ENCODE measurements around the gene ACTR1A.
"Not testable (repeated sequence)": the region's sequence is repeated elsewhere in the genome, so short reads cannot be mapped to it uniquely, and the experiment has no call there.

Gene ACTR1A

GRCh38 chr10:102537948-102538347, 35.4 kb upstream of the ACTR1A start:
- Histone ChIP-seq H3K36me3 (ENCODE audit: control insufficient read depth in 1 of 2, insufficient read depth in 2 of 2, low read length in 2 of 2) (no peaks in the 10 kb centered on the region), H3K4me3 (ENCODE audit: low read depth in 1 of 2, low read length in 2 of 2) (no peak overlapping the region), H3K9me3 (ENCODE audit: control insufficient read depth in 1 of 2, low read length in 2 of 2) (no peaks in the 10 kb centered on the region), H3K4me1 (ENCODE audit: control insufficient read depth in 1 of 2, insufficient read depth in 2 of 2, low read length in 2 of 2) (peaks cover 0 to 4% of the 10 kb centered on the region in 2 donors), H3K27ac (ENCODE audit: low read depth, low read length) (no peak overlapping the region), H3K9ac (ENCODE audit: low read depth in 1 of 2, low read length in 2 of 2) (no peak overlapping the region), H3K27me3 (ENCODE audit: control insufficient read depth in 1 of 2, insufficient read depth in 2 of 2, low read length in 2 of 2) (no peaks in the 10 kb centered on the region)

- Histone ChIP-seq H3K4me3 (ENCODE audit: low read depth in 1 of 2, low read length in 2 of 2) (no peak overlapping the region), H3K4me1 (ENCODE audit: control insufficient read depth in 1 of 2, insufficient read depth in 2 of 2, low read length in 2 of 2) (peaks cover 0 to 4% of the 10 kb centered on the region in 2 donors), H3K9ac (ENCODE audit: low read depth in 1 of 2, low read length in 2 of 2) (no peak overlapping the region), H3K36me3 (ENCODE audit: control insufficient read depth in 1 of 2, insufficient read depth in 2 of 2, low read length in 2 of 2) (no peaks in the 10 kb centered on the region), H3K27ac (ENCODE audit: low read depth, low read length) (no peak overlapping the region), H3K27me3 (ENCODE audit: control insufficient read depth in 1 of 2, insufficient read depth in 2 of 2, low read length in 2 of 2) (no peaks in the 10 kb centered on the region), H3K9me3 (ENCODE audit: control insufficient read depth in 1 of 2, low read length in 2 of 2) (no peaks in the 10 kb centered on the region)
Observed at GRCh38 chr10:102537367-102537766, 34.9 kb upstream of the ACTR1A start.

GRCh38 chr10:102535481-102536147, 33.1 kb upstream of the ACTR1A start:
- no peaks in the 10 kb centered on the region for H3K36me3 ChIP-seq (ENCODE audit: control insufficient read depth in 1 of 2, insufficient read depth in 2 of 2, low read length in 2 of 2)
- H3K9me3 ChIP-seq (ENCODE audit: control insufficient read depth in 1 of 2, low read length in 2 of 2), result no peaks in the 10 kb centered on the region
- H3K27ac ChIP-seq (ENCODE audit: low read depth, low read length), result no peak overlapping the region
- no peak overlapping the region for H3K9ac ChIP-seq (ENCODE audit: low read depth in 1 of 2, low read length in 2 of 2)
- no peak overlapping the region for H3K4me3 ChIP-seq (ENCODE audit: low read depth in 1 of 2, low read length in 2 of 2)
- H3K27me3 ChIP-seq (ENCODE audit: control insufficient read depth in 1 of 2, insufficient read depth in 2 of 2, low read length in 2 of 2), result no peaks in the 10 kb centered on the region
- peaks cover 0 to 4% of the 10 kb centered on the region in 2 donors for H3K4me1 ChIP-seq (ENCODE audit: control insufficient read depth in 1 of 2, insufficient read depth in 2 of 2, low read length in 2 of 2)

- not testable (repeated sequence) for H3K27ac ChIP-seq (ENCODE audit: low read depth, low read length); H3K9me3 ChIP-seq (ENCODE audit: control insufficient read depth in 1 of 2, low read length in 2 of 2); H3K27me3 ChIP-seq (ENCODE audit: control insufficient read depth in 1 of 2, insufficient read depth in 2 of 2, low read length in 2 of 2); H3K36me3 ChIP-seq (ENCODE audit: control insufficient read depth in 1 of 2, insufficient read depth in 2 of 2, low read length in 2 of 2); H3K4me1 ChIP-seq (ENCODE audit: control insufficient read depth in 1 of 2, insufficient read depth in 2 of 2, low read length in 2 of 2); H3K4me3 ChIP-seq (ENCODE audit: low read depth in 1 of 2, low read length in 2 of 2); H3K9ac ChIP-seq (ENCODE audit: low read depth in 1 of 2, low read length in 2 of 2)
Observed at GRCh38 chr10:102534966-102535365, 32.5 kb upstream of the ACTR1A start.

- Histone ChIP-seq H3K9ac (ENCODE audit: low read depth in 1 of 2, low read length in 2 of 2) (no peak overlapping the region), H3K9me3 (ENCODE audit: control insufficient read depth in 1 of 2, low read length in 2 of 2) (no peaks in the 10 kb centered on the region), H3K27me3 (ENCODE audit: control insufficient read depth in 1 of 2, insufficient read depth in 2 of 2, low read length in 2 of 2) (no peaks in the 10 kb centered on the region), H3K27ac (ENCODE audit: low read depth, low read length) (no peak overlapping the region), H3K4me3 (ENCODE audit: low read depth in 1 of 2, low read length in 2 of 2) (no peak overlapping the region), H3K36me3 (ENCODE audit: control insufficient read depth in 1 of 2, insufficient read depth in 2 of 2, low read length in 2 of 2) (no peaks in the 10 kb centered on the region), H3K4me1 (ENCODE audit: control insufficient read depth in 1 of 2, insufficient read depth in 2 of 2, low read length in 2 of 2) (peaks cover 0 to 4% of the 10 kb centered on the region in 2 donors)
Observed at GRCh38 chr10:102534333-102534732, 31.8 kb upstream of the ACTR1A start.

- Histone ChIP-seq H3K4me1 (ENCODE audit: control insufficient read depth in 1 of 2, insufficient read depth in 2 of 2, low read length in 2 of 2) (no peaks in the 10 kb centered on the region), H3K4me3 (ENCODE audit: low read depth in 1 of 2, low read length in 2 of 2) (no peak overlapping the region), H3K27ac (ENCODE audit: low read depth, low read length) (no peak overlapping the region), H3K36me3 (ENCODE audit: control insufficient read depth in 1 of 2, insufficient read depth in 2 of 2, low read length in 2 of 2) (peaks cover 9 to 16% of the 10 kb centered on the region in 2 donors), H3K27me3 (ENCODE audit: control insufficient read depth in 1 of 2, insufficient read depth in 2 of 2, low read length in 2 of 2) (no peaks in the 10 kb centered on the region), H3K9ac (ENCODE audit: low read depth in 1 of 2, low read length in 2 of 2) (no peak overlapping the region), H3K9me3 (ENCODE audit: control insufficient read depth in 1 of 2, low read length in 2 of 2) (no peaks in the 10 kb centered on the region)
Observed at GRCh38 chr10:102527546-102527945, 25.0 kb upstream of the ACTR1A start.

- Histone ChIP-seq H3K36me3 (ENCODE audit: control insufficient read depth in 1 of 2, insufficient read depth in 2 of 2, low read length in 2 of 2) (peaks cover 9 to 23% of the 10 kb centered on the region in 2 donors), H3K9me3 (ENCODE audit: control insufficient read depth in 1 of 2, low read length in 2 of 2) (no peaks in the 10 kb centered on the region), H3K9ac (ENCODE audit: low read depth in 1 of 2, low read length in 2 of 2) (no peak overlapping the region), H3K4me3 (ENCODE audit: low read depth in 1 of 2, low read length in 2 of 2) (no peak overlapping the region), H3K4me1 (ENCODE audit: control insufficient read depth in 1 of 2, insufficient read depth in 2 of 2, low read length in 2 of 2) (no peaks in the 10 kb centered on the region), H3K27me3 (ENCODE audit: control insufficient read depth in 1 of 2, insufficient read depth in 2 of 2, low read length in 2 of 2) (no peaks in the 10 kb centered on the region), H3K27ac (ENCODE audit: low read depth, low read length) (no peak overlapping the region)
Observed at GRCh38 chr10:102524746-102525145, 22.2 kb upstream of the ACTR1A start.

- H3K36me3 ChIP-seq (ENCODE audit: control insufficient read depth in 1 of 2, insufficient read depth in 2 of 2, low read length in 2 of 2), result peaks cover 9 to 23% of the 10 kb centered on the region in 2 donors
- no peaks in the 10 kb centered on the region for H3K27me3 ChIP-seq (ENCODE audit: control insufficient read depth in 1 of 2, insufficient read depth in 2 of 2, low read length in 2 of 2)
- no peak overlapping the region for H3K27ac ChIP-seq (ENCODE audit: low read depth, low read length)
- no peaks in the 10 kb centered on the region for H3K9me3 ChIP-seq (ENCODE audit: control insufficient read depth in 1 of 2, low read length in 2 of 2)
- no peaks in the 10 kb centered on the region for H3K4me1 ChIP-seq (ENCODE audit: control insufficient read depth in 1 of 2, insufficient read depth in 2 of 2, low read length in 2 of 2)
- no peak overlapping the region for H3K9ac ChIP-seq (ENCODE audit: low read depth in 1 of 2, low read length in 2 of 2)
- H3K4me3 ChIP-seq (ENCODE audit: low read depth in 1 of 2, low read length in 2 of 2), result no peak overlapping the region
Observed at GRCh38 chr10:102523250-102524029, 20.9 kb upstream of the ACTR1A start.

GRCh38 chr10:102522874-102523249, 20.4 kb upstream of the ACTR1A start:
- Histone ChIP-seq H3K9me3 (ENCODE audit: control insufficient read depth in 1 of 2, low read length in 2 of 2) (no peaks in the 10 kb centered on the region), H3K27me3 (ENCODE audit: control insufficient read depth in 1 of 2, insufficient read depth in 2 of 2, low read length in 2 of 2) (no peaks in the 10 kb centered on the region), H3K4me1 (ENCODE audit: control insufficient read depth in 1 of 2, insufficient read depth in 2 of 2, low read length in 2 of 2) (no peaks in the 10 kb centered on the region), H3K27ac (ENCODE audit: low read depth, low read length) (no peak overlapping the region), H3K4me3 (ENCODE audit: low read depth in 1 of 2, low read length in 2 of 2) (no peak overlapping the region), H3K9ac (ENCODE audit: low read depth in 1 of 2, low read length in 2 of 2) (no peak overlapping the region), H3K36me3 (ENCODE audit: control insufficient read depth in 1 of 2, insufficient read depth in 2 of 2, low read length in 2 of 2) (peaks cover 9 to 23% of the 10 kb centered on the region in 2 donors)

GRCh38 chr10:102519246-102519825, 16.8 kb upstream of the ACTR1A start:
- no peak overlapping the region for H3K4me3 ChIP-seq (ENCODE audit: low read depth in 1 of 2, low read length in 2 of 2)
- H3K27me3 ChIP-seq (ENCODE audit: control insufficient read depth in 1 of 2, insufficient read depth in 2 of 2, low read length in 2 of 2), result no peaks in the 10 kb centered on the region
- H3K36me3 ChIP-seq (ENCODE audit: control insufficient read depth in 1 of 2, insufficient read depth in 2 of 2, low read length in 2 of 2), result peaks cover 16 to 34% of the 10 kb centered on the region in 2 donors
- no peak overlapping the region for H3K9ac ChIP-seq (ENCODE audit: low read depth in 1 of 2, low read length in 2 of 2)
- H3K9me3 ChIP-seq (ENCODE audit: control insufficient read depth in 1 of 2, low read length in 2 of 2), result no peaks in the 10 kb centered on the region
- H3K27ac ChIP-seq (ENCODE audit: low read depth, low read length), result no peak overlapping the region
- no peaks in the 10 kb centered on the region for H3K4me1 ChIP-seq (ENCODE audit: control insufficient read depth in 1 of 2, insufficient read depth in 2 of 2, low read length in 2 of 2)

All from duodenal mucosa (tissue), 2 donors.